Mesendoderm (in vitro differentiated cells): Measurements from ENCODE around the gene LCLAT1.

Source experiments
- DNase-seq: peaks from one replicate; pipeline ENCODE4 v3.0.0; 2013
- H2AK5ac ChIP-seq: 2 replicates; pipeline ENCODE4 v1.6.1; 2013; ENCODE audit warnings: low read length, inconsistent platforms
- H2BK120ac ChIP-seq: 2 replicates; pipeline ENCODE4 v1.6.1; 2013; ENCODE audit warnings: low read depth, mild to moderate bottlenecking, low read length, moderate library complexity, mixed read lengths
- H2BK15ac ChIP-seq: replicated peaks from 2 replicates; pipeline ENCODE4 v1.6.1; 2013; ENCODE audit warnings: low read depth, mild to moderate bottlenecking, moderate library complexity
- H2BK5ac ChIP-seq: 2 replicates; pipeline ENCODE4 v1.6.1; 2013; ENCODE audit warnings: low read length, inconsistent platforms
- H3K18ac ChIP-seq: 2 replicates; pipeline ENCODE4 v1.6.1; 2013; ENCODE audit warnings: mild to moderate bottlenecking, low read length, mixed read lengths
- H3K23ac ChIP-seq: one replicate; pipeline ENCODE4 v1.6.1; 2013; ENCODE audit warnings: low read length
- H3K27ac ChIP-seq: 2 replicates; pipeline ENCODE4 v1.5.1; 2013; ENCODE audit warnings: low read depth, mild to moderate bottlenecking, inconsistent platforms, low read length, moderate library complexity
- H3K27me3 ChIP-seq: 2 replicates; pipeline ENCODE4 v1.6.1; 2013; ENCODE audit warnings: low read length, control low read depth, mild to moderate bottlenecking, inconsistent platforms; ENCODE audit not compliant: insufficient read depth, poor library complexity
- H3K36me3 ChIP-seq: 2 replicates; pipeline ENCODE4 v1.6.1; 2013; ENCODE audit warnings: low read length, inconsistent platforms; ENCODE audit not compliant: control insufficient read depth, insufficient read depth
- H3K4ac ChIP-seq: one replicate; pipeline ENCODE4 v1.6.1; 2013; ENCODE audit warnings: low read depth, mild to moderate bottlenecking, low read length, moderate library complexity
- H3K4me1 ChIP-seq: 2 replicates; pipeline ENCODE4 v1.6.1; 2013; ENCODE audit warnings: low read depth, low read length, inconsistent platforms; ENCODE audit not compliant: control insufficient read depth
- H3K4me2 ChIP-seq: 2 replicates; pipeline ENCODE4 v1.6.1; 2013; ENCODE audit warnings: low read length
- H3K4me3 ChIP-seq: 2 replicates; pipeline ENCODE4 v1.5.1; 2013; ENCODE audit warnings: mild to moderate bottlenecking, low read length
- H3K56ac ChIP-seq: one replicate; pipeline ENCODE4 v1.6.1; 2013; ENCODE audit warnings: low read length
- H3K79me1 ChIP-seq: 2 replicates; pipeline ENCODE4 v1.6.1; 2013; ENCODE audit warnings: low read length, inconsistent platforms
- H3K79me2 ChIP-seq: 2 replicates; pipeline ENCODE4 v1.6.1; 2013; ENCODE audit warnings: mild to moderate bottlenecking, low read length; ENCODE audit not compliant: control insufficient read depth, insufficient read depth
- H3K9ac ChIP-seq: 2 replicates; pipeline ENCODE4 v1.6.1; 2013; ENCODE audit warnings: low read length, inconsistent platforms
- H4K5ac ChIP-seq: one replicate; pipeline ENCODE4 v1.6.1; 2013; ENCODE audit warnings: low read length
- H4K8ac ChIP-seq: one replicate; pipeline ENCODE4 v1.6.1; 2013; ENCODE audit warnings: low read depth, mild to moderate bottlenecking, control low read depth, low read length, moderate library complexity
- WGBS: extraction: QIAGEN DNeasy Blood & Tissue Kit; methylation state at CpG from one replicate; pipeline ENCODE4 v1.1.7; 2013; ENCODE audit warnings: low lambda C conversion rate, missing lambda C conversion rate; ENCODE audit not compliant: insufficient coverage; ENCODE audit errors: extremely low coverage; 5-methylcytosine and 5-hydroxymethylcytosine counted together

LCLAT1 gene

GRCh38 chr2:30625701-30626100, 178.7 kb downstream of the LCLAT1 start:
- H3K27me3 ChIP-seq, result no peaks in the 10 kb centered on the region
- H2BK5ac ChIP-seq, result no peak overlapping the region
- H3K23ac ChIP-seq, result no peak overlapping the region
- H3K56ac ChIP-seq, result no peak overlapping the region
- H3K4ac ChIP-seq, result no peak overlapping the region
- WGBS, result no CpG with 5 or more reads among the region's 3 CpGs
- no peak overlapping the region for H3K27ac ChIP-seq
- H2BK15ac ChIP-seq, result no peak overlapping the region
- H3K9ac ChIP-seq, result no peak overlapping the region
- no peak overlapping the region for H3K18ac ChIP-seq
- no peaks in the 10 kb centered on the region for H3K4me1 ChIP-seq
- H3K4me3 ChIP-seq, result no peak overlapping the region
- no peak overlapping the region for H4K5ac ChIP-seq
- H4K8ac ChIP-seq, result no peak overlapping the region
- H3K79me2 ChIP-seq, result no peaks in the 10 kb centered on the region
- no peak overlapping the region for H2BK120ac ChIP-seq
- no peaks in the 10 kb centered on the region for H3K36me3 ChIP-seq
- no peaks in the 10 kb centered on the region for H3K79me1 ChIP-seq
- DNase-seq, result no peak
- no peak overlapping the region for H2AK5ac ChIP-seq
- H3K4me2 ChIP-seq, result no peak overlapping the region

- Histone ChIP-seq H2BK5ac (no peak overlapping the region), H3K9ac (no peak overlapping the region)
Observed at GRCh38 chr2:30626397-30626796, 179.4 kb downstream of the LCLAT1 start.

GRCh38 chr2:30627151-30627550, 180.1 kb downstream of the LCLAT1 start:
- Histone ChIP-seq H3K27me3 (no peaks in the 10 kb centered on the region), H3K23ac (no peak overlapping the region), H3K36me3 (no peaks in the 10 kb centered on the region), H3K18ac (no peak overlapping the region), H3K27ac (no peak overlapping the region), H2BK120ac (no peak overlapping the region), H3K79me2 (no peaks in the 10 kb centered on the region), H2AK5ac (no peak overlapping the region), H2BK15ac (no peak overlapping the region), H3K9ac (no peak overlapping the region), H2BK5ac (no peak overlapping the region), H4K5ac (no peak overlapping the region), H3K4me2 (no peak overlapping the region), H3K79me1 (no peaks in the 10 kb centered on the region), H4K8ac (no peak overlapping the region), H3K4me3 (no peak overlapping the region), H3K4ac (no peak overlapping the region), H3K4me1 (no peaks in the 10 kb centered on the region), H3K56ac (no peak overlapping the region)
- DNase-seq, result no peak
- WGBS, result no CpG with 5 or more reads among the region's 8 CpGs

More at GRCh38 chr2:30626397-30626796, 179.4 kb downstream of the LCLAT1 start:
- Histone ChIP-seq H3K18ac (no peak overlapping the region), H2AK5ac (no peak overlapping the region), H4K5ac (no peak overlapping the region), H3K4me3 (no peak overlapping the region), H3K23ac (no peak overlapping the region), H3K79me2 (no peaks in the 10 kb centered on the region), H3K79me1 (no peaks in the 10 kb centered on the region), H3K56ac (no peak overlapping the region), H3K27me3 (no peaks in the 10 kb centered on the region), H3K27ac (no peak overlapping the region), H2BK120ac (no peak overlapping the region), H3K36me3 (no peaks in the 10 kb centered on the region), H3K4me2 (no peak overlapping the region), H2BK15ac (no peak overlapping the region), H4K8ac (no peak overlapping the region), H3K4ac (no peak overlapping the region), H3K4me1 (no peaks in the 10 kb centered on the region)
- WGBS, result no CpG with 5 or more reads among the region's 2 CpGs
- no peak for DNase-seq

GRCh38 chr2:30628341-30628740, 181.3 kb downstream of the LCLAT1 start:
- Histone ChIP-seq H2AK5ac (no peak overlapping the region), H4K5ac (no peak overlapping the region), H3K18ac (no peak overlapping the region), H3K27ac (no peak overlapping the region), H3K4me2 (no peak overlapping the region), H3K79me1 (no peaks in the 10 kb centered on the region), H4K8ac (no peak overlapping the region), H3K79me2 (no peaks in the 10 kb centered on the region), H2BK120ac (no peak overlapping the region), H3K4me1 (no peaks in the 10 kb centered on the region), H2BK15ac (no peak overlapping the region), H3K4me3 (no peak overlapping the region), H3K56ac (no peak overlapping the region), H3K9ac (no peak overlapping the region), H3K4ac (no peak overlapping the region), H3K27me3 (no peaks in the 10 kb centered on the region), H3K36me3 (no peaks in the 10 kb centered on the region), H3K23ac (no peak overlapping the region), H2BK5ac (no peak overlapping the region)
- no CpG with 5 or more reads among the region's 2 CpGs for WGBS
- no peak for DNase-seq

- no peaks in the 10 kb centered on the region for H3K79me1 ChIP-seq
- no peak overlapping the region for H3K18ac ChIP-seq
- no peaks in the 10 kb centered on the region for H3K4me1 ChIP-seq
- H4K5ac ChIP-seq, result no peak overlapping the region
- H3K4me3 ChIP-seq, result no peak overlapping the region
- no peak overlapping the region for H2BK120ac ChIP-seq
- H3K4ac ChIP-seq, result no peak overlapping the region
- H3K9ac ChIP-seq, result no peak overlapping the region
- H2BK5ac ChIP-seq, result no peak overlapping the region
- H3K4me2 ChIP-seq, result no peak overlapping the region
- H3K23ac ChIP-seq, result no peak overlapping the region
- no peak overlapping the region for H2AK5ac ChIP-seq
- no peak overlapping the region for H3K27ac ChIP-seq
- no peaks in the 10 kb centered on the region for H3K36me3 ChIP-seq
- no peak overlapping the region for H4K8ac ChIP-seq
- H2BK15ac ChIP-seq, result no peak overlapping the region
- H3K27me3 ChIP-seq, result no peaks in the 10 kb centered on the region
- DNase-seq, result peak; percentile 31
- WGBS, result no CpG with 5 or more reads among the region's 6 CpGs
- H3K56ac ChIP-seq, result no peak overlapping the region
- no peaks in the 10 kb centered on the region for H3K79me2 ChIP-seq
Observed at GRCh38 chr2:30629866-30630265, 182.8 kb downstream of the LCLAT1 start.

GRCh38 chr2:30631051-30631671, 184.1 kb downstream of the LCLAT1 start:
- H3K9ac ChIP-seq, result no peak overlapping the region
- H3K27ac ChIP-seq, result no peak overlapping the region
- WGBS, result no CpG with 5 or more reads among the region's 1 CpG
- H3K56ac ChIP-seq, result no peak overlapping the region
- no peaks in the 10 kb centered on the region for H3K79me1 ChIP-seq
- no peak overlapping the region for H3K18ac ChIP-seq
- no peaks in the 10 kb centered on the region for H3K36me3 ChIP-seq
- no peak overlapping the region for H3K4ac ChIP-seq
- no peak overlapping the region for H2AK5ac ChIP-seq
- H4K5ac ChIP-seq, result no peak overlapping the region
- H3K4me3 ChIP-seq, result no peak overlapping the region
- no peak overlapping the region for H3K23ac ChIP-seq
- DNase-seq, result no peak
- no peak overlapping the region for H2BK120ac ChIP-seq
- no peak overlapping the region for H2BK15ac ChIP-seq
- H3K4me2 ChIP-seq, result no peak overlapping the region
- no peaks in the 10 kb centered on the region for H3K27me3 ChIP-seq
- no peaks in the 10 kb centered on the region for H3K4me1 ChIP-seq
- no peak overlapping the region for H4K8ac ChIP-seq
- H3K79me2 ChIP-seq, result no peaks in the 10 kb centered on the region
- H2BK5ac ChIP-seq, result no peak overlapping the region
